GM21528 (cell line): Measurements from ENCODE around the gene UBE2F.

Experiments used
- ATAC-seq: cut with Tn5 transposase; IDR thresholded peaks from one replicate; pipeline ENCODE4 v1.9.1; 2021; ENCODE audit warnings: mild to moderate bottlenecking, moderate library complexity; ENCODE audit not compliant: unreplicated experiment, low FRiP score

Gene UBE2F, protein sequence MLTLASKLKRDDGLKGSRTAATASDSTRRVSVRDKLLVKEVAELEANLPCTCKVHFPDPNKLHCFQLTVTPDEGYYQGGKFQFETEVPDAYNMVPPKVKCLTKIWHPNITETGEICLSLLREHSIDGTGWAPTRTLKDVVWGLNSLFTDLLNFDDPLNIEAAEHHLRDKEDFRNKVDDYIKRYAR

DNA sequence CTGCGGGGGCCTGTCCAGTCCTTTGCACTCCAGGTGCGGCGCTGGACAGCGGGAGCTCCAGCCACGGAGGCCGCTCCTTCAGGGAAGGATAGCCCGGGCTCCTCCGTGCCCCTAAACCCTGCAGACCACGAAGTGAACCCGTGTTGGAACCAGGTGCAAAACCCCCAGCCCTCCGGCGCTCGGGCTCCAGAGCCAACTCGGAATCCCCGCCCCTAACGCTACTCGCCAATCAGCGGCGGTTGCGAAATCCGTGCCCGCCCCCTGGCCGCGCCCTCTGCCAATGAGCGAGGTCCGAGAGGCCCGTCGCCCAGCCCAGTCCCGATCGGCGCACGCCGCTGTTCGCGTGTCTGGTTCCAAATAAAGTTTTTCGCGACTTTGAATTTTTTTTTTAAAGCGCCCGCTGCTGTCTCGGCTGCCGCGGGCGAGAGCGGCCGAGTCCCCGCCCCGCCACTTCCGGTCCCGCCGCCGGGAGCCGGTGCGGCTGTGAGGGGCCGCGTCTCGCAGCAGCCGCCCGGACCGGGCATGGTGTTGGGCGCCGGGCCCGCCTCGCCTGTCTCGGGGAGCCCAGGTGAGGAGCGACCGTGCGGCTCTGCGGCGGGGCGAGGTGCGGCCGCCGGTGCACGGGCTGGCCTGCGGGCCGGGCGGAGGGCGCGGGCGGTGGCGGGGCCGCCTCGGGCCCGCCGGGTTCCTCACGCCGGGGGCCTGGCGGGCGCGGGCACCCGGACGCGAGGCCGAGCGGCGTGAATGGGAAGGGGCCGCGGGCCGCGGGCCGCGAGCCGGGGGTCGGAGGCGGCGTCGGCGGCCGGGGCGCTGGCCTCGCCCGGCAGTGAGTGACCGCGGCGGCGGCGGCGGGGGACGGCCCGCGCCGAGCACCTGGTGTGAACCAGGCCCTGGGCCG, at the start of gene UBE2F:
TSS of gene UBE2F (plus strand) at position 450 of the 898 bp plus-strand sequence. CDS start 6,094 bp downstream, outside the sequence.
- ATAC-seq, result peak; percentile 95

DNA sequence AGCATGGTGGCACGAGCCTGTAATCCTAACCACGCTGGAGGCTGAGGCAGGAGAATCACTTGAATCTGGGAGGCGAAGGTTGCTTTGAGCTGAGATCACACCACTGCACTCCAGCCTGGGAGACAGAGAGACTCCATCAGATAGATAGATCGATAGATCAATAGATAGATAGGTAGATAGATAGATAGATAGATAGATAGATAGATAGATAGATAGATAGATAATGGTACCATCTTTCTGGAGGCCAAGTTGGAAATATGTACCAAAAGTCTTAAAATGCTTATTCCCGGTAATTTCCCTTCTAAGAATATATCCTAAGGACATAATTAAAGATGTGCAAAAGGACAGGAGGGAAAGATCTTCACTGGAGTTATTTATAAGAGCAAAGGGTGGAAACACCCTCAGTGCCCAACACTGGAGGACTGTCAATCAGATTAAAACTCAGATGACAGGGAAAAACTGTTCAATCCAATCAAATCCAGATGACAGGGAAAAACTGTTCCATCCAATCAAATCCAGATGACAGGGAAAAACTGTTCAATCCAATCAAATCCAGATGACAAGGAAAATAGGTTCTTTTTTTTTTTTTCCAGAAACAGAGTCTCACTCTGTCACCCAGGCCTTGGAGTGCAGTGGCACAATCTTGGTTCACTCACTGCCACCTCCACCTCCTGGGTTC, 49.0 kb upstream of the UBE2F start:
- ATAC-seq, result no peak

DNA sequence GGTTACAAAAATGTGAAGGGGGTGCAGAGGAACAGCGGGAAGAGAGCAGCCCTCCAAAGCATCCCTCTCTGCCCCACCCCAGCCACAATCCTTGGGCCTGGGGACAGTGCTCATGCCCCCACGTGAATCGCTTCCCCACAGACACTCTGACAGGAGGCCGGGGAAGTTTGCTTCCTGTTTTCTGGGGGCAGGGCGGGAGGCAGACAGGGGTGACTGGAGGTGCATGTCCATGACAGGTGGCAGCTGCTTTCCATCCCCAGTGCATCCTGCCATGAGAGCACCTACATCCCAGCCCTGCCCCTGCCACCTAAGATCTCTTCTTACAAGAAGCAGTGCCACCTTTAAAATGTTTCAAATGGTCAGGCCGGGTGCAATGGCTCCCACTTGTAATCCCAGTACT, 47.2 kb upstream of the UBE2F start:
- no peak for ATAC-seq

DNA sequence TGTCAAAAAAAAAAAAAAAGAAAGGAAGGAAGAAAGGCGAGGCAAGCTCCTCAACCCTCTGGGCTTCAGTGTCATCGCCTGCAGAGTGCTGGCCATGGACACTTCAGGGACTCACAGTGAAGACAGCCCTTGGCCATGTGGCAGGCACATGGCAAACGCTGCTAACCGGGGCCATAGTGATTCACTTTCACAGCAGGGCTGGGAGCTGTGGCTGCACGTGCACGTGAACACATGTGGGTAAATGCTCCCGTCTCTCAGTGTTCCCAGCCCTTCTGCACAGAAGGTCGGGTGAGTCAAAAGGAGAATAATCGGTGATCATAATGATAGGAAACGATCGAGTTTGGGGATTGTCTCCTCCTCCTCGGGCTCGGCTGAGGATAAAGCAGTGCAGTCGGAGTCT, 46.1 kb upstream of the UBE2F start:
- no peak for ATAC-seq

DNA sequence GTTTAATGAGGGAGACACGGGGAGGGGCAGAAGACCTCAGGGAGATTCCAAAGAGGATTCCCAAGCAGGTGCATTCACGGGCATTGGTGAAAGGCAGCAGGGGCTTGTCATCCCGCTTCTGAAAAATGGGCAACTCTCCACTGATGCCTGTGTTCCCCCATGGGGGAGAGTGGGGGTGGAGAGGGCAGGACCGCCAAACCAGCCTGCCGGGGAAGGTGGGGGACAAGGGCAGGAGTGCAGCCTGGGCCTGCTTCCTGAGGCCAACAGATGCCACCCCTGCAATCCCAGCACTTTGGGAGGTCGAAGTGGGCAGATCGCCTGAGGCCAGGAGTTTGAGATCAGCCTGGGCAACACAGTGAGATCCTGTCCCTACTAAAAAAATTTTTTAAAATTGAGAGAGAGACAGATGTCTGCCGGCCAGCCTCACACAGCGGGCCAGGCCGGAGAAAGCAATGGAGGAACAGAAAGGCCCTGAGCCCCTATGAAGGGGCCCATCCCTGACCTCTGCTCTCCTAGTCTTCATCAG, 44.8 kb upstream of the UBE2F start:
- no peak for ATAC-seq

DNA sequence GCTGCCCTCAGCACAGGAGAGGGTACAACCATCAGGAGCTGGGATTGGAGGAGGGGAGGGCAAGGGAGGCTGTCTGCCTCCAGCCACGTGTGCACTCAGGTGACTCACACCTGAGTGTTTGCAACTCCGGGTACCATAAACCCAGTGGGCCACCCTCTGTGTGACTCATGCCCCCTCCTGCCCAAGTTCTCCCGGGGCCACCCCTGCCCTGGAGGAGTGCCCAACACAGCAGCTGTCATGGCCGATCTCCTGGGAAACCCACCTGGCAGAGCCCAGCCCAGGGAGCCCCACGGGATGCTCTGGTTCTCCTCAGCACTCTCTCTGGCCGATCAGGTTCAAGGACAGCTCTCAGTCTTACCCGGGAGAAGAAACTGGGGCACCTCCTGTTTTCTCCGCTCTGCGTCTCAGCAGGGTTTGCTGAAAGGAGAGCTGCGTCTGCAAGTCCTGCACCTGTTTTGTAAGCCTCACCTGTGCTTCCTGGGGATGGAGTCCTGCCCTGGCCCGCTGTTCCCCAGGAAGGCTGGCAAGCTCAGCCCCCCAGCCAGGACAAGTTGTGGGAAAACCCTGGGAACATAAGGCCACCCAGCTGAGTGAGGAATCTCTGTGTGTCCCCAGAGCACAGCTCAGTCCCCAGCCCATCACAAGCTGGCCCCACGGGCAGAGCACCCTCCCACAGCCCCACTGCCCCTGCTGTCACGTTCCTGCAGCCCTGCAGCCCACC, 44.0 kb upstream of the UBE2F start:
- no peak for ATAC-seq

DNA sequence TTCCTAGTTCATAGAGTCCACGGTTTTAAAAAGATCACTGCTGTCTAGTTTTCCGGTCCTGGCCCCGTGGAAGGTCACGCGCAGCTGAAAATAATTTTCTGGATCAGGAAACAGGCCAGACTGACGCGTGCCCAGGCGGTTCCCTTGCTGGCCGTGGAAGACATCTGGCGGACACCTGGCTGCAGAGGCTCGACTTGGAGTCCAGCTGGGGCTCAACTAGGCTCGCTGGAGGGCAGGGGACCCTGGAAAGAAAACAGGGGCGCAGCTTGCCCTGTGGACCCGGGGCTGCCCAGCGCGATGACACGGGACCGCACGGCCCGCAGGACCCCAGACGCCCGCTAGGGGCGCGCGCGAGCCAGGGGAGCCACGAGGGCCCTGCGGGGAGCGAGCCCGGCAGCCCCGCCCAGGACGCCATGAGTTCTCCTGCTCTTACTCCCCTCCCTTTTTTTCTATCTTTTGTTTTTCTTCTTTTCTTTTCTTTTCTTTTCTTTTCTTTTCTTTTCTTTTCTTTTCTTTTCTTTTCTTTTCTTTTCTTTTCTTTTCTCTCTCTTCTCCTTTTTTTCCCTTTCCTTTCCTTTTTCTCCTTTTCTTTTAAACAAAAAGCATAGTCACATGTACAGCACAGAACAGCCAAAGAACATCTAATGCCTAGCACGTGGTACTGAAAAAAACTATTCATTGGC, 43.2 kb upstream of the UBE2F start:
- no peak for ATAC-seq

DNA sequence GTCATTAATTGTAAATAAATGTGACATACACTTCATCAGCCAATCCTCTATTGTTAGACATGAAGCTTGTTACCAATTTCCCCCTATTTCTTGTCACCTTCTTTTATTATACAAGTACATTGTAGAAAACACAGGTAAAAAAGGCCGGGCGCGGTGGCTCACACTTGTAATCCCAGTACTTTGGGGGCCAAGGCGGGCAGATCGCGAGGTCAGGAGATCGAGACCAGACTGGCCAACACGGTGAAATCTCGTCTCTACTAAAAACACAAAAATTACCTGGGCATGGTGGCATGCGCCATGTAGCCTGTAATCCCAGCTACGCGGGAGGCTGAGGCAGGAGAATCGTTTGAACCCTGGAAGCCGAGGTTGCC, 42.7 kb upstream of the UBE2F start:
- ATAC-seq, result no peak

DNA sequence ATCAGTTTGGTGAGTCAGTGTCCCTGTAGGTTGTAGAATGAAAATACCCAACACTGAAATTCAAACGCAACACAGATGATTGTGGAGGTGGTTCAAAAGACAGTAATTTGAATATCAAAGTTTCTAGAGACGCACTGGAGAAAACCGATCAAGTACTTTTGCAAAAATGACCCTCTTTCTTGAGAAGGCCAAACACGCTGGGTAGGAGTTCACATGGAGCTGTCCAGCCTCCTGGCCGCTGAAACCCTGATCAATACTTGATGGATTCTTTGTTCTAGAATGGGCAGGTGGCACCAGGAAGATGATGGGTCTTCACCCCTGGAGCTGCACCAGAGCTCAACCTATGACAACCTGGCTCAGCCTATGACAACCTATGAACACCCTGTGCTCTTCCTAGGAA, 39.7 kb upstream of the UBE2F start:
- no peak for ATAC-seq

DNA sequence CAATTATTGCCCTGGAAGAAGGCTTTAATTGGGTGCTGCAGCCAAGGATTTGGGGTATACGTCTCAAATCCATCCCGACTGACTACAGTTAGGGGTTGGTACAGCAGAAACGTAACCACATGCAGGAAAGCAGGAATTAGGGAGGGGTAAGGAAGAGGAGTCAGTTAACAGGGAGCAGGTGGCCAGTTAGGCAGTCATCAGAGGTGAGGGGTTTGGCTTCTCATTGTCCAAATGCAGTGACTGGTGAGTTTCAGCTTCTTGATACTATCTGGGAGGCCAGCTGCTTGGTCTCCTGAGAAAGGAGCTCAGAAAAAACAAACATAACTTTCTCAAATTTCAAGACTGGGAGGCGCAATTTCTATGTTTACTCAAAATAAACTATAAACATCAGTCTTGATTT, 38.8 kb upstream of the UBE2F start:
- ATAC-seq, result no peak

DNA sequence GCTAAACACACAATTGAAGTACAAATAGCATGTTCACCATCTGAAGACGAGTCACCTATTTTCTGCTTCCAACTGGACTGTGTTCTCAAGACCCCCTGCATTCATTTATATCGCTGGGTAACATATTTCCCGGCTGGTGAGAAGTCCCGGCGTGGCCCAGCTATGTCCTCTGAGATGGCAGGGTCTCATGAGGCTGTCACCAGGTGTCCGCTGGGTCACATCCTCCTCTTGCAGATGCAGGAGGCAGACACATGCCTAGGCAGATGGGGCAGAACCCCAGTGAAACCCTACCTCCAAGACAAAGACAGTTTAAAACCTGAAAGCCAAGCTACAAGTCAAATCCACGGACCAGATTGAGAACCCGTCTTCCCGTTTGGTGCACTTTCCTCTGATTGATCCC, 36.8 kb upstream of the UBE2F start:
- no peak for ATAC-seq

DNA sequence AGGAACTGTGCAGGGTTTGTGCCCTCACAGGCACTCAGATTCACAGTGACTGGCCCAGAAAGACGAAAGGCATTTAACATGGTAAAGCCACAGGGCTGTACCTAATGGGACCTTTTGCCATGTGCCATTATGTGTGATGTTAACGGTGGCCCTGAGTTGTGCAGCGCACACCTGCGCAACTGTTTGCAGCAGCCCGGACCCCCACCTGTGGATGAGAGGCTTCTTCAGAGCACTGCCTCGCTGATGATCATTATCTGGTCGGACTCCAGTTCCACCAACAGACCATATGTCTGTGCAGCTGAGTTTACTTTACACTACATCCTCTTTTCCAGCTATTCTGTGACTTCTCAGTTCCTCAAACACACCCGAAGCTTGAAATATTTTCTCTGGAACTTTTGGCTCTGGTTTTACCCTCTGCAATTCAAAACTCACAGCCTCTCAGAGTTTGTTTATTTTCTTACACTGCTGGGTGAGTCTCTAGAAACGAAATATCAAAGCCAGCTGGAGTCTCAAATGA, 35.6 kb upstream of the UBE2F start:
- no peak for ATAC-seq

DNA sequence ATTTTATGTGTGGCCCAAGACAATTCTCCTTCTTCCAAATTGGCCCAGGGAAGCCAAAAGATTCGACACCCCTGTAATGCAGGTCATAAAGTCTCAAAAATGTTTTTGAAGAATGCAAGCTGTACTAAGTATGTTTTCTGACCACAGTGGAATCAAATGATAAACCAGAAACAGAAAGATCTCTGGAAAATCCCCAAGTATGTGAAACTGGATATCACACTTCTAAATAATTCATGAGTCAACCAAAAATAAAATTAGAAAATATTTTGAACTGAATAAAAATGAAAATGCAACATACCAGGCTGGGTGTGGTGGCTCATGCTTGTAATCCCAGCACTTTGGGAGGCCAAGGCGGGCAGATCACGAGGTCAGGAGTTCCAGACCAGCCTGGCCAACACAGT, 34.1 kb upstream of the UBE2F start:
- no peak for ATAC-seq

DNA sequence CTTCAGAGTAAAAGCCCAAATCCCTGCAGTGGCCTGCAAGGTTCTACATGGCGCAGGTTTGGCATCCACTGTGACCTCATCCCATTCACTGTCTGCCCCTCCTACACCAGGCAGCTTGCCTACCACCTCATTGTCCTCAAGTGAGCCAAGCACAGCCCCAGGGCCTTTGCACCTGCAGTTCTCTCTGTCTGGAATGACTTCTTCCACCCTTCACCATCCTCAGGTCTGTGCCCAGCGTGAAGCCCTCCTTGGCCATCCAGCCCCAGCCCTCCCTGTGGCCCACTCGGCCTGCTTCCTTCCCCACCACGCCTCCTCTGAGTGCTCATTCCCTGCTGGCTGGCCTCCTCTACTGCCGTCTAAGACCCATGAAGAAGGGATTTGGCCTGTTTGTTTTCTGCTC, 32.6 kb upstream of the UBE2F start:
- ATAC-seq, result no peak

DNA sequence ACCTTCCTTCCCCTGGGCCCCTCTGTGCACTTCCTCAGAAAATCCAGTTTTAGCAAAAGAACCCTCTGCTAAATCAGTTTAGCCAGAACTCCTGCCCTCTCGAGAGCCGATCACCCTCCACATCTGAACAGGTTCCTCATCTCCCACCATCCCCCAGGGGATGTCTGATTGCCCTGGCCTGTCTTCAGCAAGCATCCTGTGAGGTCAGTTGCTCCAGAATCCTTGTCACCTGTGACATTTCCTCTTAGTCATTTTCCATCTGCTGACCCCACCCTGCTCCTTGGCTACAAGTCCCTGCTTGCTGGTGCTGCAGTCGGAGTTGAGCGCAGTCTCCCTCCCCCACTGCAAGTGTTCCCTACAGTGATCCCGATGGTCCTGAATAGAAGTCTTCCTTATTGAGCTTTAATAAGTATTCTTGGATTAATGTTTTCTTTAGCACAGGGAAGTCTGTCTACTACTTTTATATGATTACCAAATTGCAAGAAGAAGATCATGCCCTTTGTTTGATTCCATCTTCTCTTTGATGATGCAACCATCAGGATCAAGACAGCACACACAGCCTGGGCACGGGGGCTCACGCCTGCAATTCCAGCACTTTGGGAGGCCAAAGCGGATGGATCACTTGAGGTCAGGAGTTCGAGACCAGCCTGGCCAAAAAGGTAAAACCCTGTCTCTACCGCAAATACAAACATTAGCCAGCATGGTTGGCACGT, 30.9 kb upstream of the UBE2F start:
- no peak for ATAC-seq

DNA sequence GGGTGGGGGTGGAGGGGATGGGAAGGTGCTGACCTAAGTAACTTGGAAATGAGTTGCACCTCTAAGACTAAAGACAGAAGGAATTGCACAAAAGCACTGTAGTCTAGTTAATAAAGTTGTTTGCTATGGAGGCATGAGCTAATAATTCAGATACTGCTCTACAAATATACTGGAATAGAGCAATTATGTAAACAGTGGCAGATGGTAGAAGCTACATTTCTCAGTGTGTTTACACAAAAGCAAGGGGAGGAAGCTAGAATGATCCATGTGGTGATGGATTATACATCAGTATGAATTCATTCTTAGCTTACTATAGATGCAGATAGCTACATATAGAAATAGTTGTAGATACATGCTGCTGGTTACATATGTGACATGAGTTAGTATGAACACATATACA, 27.6 kb upstream of the UBE2F start:
- ATAC-seq, result no peak

DNA sequence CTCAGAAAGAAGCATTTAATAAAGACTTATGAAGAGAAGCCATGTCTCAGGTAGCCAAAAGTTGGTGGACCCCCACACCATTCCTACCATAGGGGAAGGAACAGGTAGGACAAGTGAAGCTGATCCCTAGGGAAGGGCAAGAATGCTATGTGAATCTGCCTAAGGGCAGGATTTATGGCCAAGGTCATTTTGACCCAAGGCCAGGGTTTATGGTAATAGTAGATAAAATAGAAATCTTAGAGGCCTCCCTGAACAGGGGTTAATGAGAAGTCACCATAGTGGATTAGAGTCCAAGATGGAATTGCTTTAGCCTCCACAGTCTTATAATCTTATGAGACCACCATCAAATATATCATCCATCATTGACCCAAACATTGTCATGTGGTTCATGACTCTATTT, 26.0 kb upstream of the UBE2F start:
- no peak for ATAC-seq

DNA sequence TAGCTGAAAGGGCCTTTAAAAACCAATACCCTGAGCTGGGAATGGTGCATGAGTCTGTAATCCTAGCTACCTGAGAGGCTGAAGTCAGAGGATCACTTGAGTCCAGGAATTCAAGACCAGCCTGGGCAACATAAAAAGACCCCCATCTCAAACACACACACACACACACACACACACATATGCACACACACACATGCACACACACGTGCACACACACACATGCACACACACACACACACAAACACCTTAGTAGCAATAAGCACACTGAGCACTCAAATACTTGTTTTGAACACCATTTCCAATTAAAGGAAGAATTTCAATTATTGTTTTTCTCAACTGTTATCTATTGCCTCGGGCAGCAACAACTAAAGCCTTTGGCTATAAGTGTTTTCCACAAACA, 25.6 kb upstream of the UBE2F start:
- no peak for ATAC-seq

DNA sequence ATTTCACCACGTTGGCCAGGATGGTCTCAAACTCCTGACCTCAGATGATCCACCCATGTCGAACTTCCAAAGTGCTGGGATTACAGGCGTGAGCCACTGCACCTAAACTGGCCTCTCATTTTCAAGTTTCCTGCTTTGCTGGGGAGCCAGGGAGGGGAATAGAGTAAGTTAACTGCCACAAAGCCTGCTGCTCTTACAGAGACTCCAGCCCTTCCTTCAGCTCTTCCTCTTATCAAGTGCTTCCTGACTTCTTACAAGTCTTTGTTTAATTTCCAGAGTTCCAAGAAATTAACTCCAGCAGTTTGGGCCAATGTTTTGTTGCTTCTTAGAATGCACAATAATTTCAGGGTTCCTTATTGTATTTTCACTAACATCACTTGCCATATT, 24.3 kb upstream of the UBE2F start:
- ATAC-seq, result no peak
